Measurements from ENCODE around the gene EI24.

EI24 gene

DNA sequence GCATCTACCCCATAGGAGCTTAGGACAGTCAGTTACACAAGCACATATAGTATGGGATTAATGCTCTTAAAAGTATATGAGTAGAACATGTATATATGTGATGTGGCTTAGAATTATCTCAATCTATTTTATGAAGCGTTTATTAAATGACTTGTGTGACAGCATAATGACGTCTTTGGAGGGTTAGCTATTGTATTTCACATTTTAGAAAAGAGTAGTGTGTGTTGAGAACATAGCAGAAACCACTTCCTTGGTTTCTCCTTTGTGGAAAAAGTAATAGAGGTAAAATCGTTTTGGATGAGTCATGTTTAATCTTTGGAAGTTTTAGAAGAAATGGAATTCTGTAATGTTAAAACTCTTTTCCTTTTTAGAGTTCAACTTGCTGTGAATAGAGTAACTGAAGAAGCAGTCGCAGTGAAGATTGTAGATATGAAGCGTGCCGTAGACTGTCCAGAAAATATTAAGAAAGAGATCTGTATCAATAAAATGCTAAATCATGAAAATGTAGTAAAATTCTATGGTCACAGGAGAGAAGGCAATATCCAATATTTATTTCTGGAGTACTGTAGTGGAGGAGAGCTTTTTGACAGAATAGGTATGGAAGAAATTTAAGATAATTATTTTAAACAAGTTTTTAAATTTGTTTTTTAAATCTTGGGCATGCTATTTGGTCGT, 58.1 kb downstream of the EI24 start:
- no peak for DNase-seq (ENCODE audit: low spot score)
